ENCODE data around the gene PHC2.

- TF ChIP-seq CTCF (IDR thresholded peaks at IDR 0.05) (no peak), POLR2AphosphoS5 (IDR thresholded peaks at IDR 0.05) (no peak), POLR2A (IDR thresholded peaks at IDR 0.05) (no peak)
Observed at GRCh38 chr1:33377756-33378155, 53.1 kb downstream of the PHC2 start.
